ENCODE results near the gene OR56A5.

DNA sequence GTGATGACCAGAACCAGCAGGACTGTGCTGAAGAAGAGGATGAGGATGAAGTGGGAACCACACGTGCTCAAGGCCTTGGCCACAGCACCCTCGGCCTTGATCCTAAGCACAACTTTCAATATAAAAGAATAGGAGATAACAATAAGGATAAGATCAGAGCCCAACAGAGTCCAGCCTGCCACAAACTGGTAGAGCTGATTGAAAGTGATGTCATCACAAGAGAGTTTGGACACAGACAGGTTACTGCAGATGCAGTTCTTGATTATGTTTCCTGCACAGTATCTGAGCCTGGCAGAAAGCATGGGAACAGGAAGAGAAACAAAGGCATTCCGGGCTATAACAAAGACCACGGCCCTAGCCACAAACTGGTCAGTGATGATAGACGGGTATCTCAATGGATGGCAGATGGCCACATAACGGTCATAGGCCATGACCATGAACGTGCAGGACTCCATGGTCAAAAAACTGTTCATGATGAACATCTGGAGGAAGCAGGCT, 34.0 kb upstream of the OR56A5 start:
- TF ChIP-seq CTCF (IDR thresholded peaks at IDR 0.05; ENCODE audit: low read length) (no peak), EZH2phosphoT487 (IDR thresholded peaks at IDR 0.05; ENCODE audit: low read length) (no peak), EZH2 (optimal IDR thresholded peaks at IDR 0.05; ENCODE audit: low read depth, low read length) (no peak)

Data from MM.1S (cell line).